ENCODE results near the gene HIVEP3.

HIVEP3 gene

DNA sequence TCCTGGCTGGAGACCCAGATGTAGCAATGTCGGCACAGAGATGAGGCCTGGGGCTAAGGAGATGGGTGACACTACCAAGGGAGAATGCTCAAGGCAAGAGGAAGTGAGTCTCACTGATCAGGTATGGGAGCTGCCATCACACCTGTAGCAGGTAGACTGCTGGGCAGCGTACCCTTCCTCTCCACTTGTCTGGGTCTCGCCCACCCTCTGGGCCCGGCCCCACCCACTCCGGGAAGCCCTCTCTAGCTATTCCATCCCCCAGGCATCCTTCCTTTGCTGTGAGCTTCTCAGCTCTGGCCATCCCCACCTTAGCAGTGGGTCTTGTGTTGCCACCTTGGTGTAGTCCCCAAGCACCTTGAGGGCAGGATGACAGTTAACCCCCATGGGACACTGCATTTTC, 346.5 kb downstream of the HIVEP3 start:
- Histone ChIP-seq H3K4me3 (no peak overlapping the region), H3K9me3 (ENCODE audit: low read depth, low read length) (no peaks in the 10 kb centered on the region), H3K9ac (ENCODE audit: insufficient read length) (no peak overlapping the region), H3K36me3 (ENCODE audit: insufficient read depth, low read length) (no peaks in the 10 kb centered on the region), H3K27ac (no peak overlapping the region)
- TF ChIP-seq EZH2 (IDR thresholded peaks at IDR 0.05) (no peak), POLR2AphosphoS5 (IDR thresholded peaks at IDR 0.05; ENCODE audit: borderline replicate concordance, low read depth, low read length) (no peak), FOXP2 (optimal IDR thresholded peaks at IDR 0.05; ENCODE audit: control extremely low read depth, extremely low read length, insufficient read depth) (no peak)
- DNase-seq (ENCODE audit: low read depth, low spot score), result no peak

- Histone ChIP-seq H3K9ac (ENCODE audit: insufficient read length) (no peak overlapping the region), H3K36me3 (ENCODE audit: insufficient read depth, low read length) (no peaks in the 10 kb centered on the region), H3K27ac (no peak overlapping the region), H3K9me3 (ENCODE audit: low read depth, low read length) (no peaks in the 10 kb centered on the region), H3K4me3 (no peak overlapping the region)
- no peak for DNase-seq (ENCODE audit: low read depth, low spot score)
- no peak for TF ChIP-seq POLR2AphosphoS5 (IDR thresholded peaks at IDR 0.05; ENCODE audit: borderline replicate concordance, low read depth, low read length)
- TF ChIP-seq FOXP2 (optimal IDR thresholded peaks at IDR 0.05; ENCODE audit: control extremely low read depth, extremely low read length, insufficient read depth), result no peak
- no peak for TF ChIP-seq EZH2 (IDR thresholded peaks at IDR 0.05)
Measured at GRCh38 chr1:41571041-41571440, 347.7 kb downstream of the HIVEP3 start.

DNA sequence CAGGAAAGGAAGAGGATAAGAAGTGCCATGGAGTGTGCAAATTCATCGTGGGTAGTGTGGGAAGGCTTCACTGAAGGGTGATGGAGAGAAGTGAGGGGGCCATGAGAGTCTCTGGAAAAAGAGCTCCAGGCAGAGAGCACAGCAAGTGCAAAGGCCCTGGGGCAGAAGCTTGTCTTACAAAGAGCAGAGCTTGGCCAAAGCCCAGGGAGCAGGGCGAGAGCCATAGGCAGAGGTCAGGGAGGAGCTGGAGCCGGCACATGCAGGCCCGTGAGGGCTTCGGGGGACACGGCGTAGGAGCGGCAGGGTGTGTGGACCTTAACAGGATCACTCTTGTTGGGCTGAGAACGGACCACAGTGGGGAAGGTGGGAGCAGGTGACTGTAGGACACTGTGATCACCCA, 350.5 kb downstream of the HIVEP3 start:
- Histone ChIP-seq H3K36me3 (ENCODE audit: insufficient read depth, low read length) (no peaks in the 10 kb centered on the region), H3K9me3 (ENCODE audit: low read depth, low read length) (no peaks in the 10 kb centered on the region), H3K9ac (ENCODE audit: insufficient read length) (no peak overlapping the region), H3K27ac (no peak overlapping the region), H3K4me3 (no peak overlapping the region)
- DNase-seq (ENCODE audit: low read depth, low spot score), result no peak
- TF ChIP-seq POLR2AphosphoS5 (IDR thresholded peaks at IDR 0.05; ENCODE audit: borderline replicate concordance, low read depth, low read length) (no peak), EZH2 (IDR thresholded peaks at IDR 0.05) (no peak), FOXP2 (optimal IDR thresholded peaks at IDR 0.05; ENCODE audit: control extremely low read depth, extremely low read length, insufficient read depth) (no peak)

DNA sequence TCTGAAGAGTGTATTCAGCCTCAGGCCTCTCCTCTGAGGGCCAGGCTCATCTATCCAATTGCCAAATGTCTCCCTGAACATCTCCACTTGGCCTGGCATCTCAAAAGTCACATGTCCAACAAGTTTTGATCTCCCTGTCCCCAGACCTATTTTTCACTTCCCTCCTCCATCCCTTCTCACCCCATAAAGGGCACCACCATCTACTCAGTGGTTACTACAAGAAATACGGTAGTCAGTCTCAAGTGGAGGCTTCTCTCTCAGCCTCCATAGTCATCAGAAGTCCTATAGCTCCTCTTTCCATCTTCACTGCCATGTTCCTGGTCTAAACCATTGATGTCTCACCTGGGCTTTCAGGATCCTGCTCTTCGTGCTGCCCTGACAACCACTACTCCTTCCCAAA, 351.8 kb downstream of the HIVEP3 start:
- TF ChIP-seq POLR2AphosphoS5 (IDR thresholded peaks at IDR 0.05; ENCODE audit: borderline replicate concordance, low read depth, low read length) (no peak), FOXP2 (optimal IDR thresholded peaks at IDR 0.05; ENCODE audit: control extremely low read depth, extremely low read length, insufficient read depth) (no peak), EZH2 (IDR thresholded peaks at IDR 0.05) (no peak)
- no peak for DNase-seq (ENCODE audit: low read depth, low spot score)

DNA sequence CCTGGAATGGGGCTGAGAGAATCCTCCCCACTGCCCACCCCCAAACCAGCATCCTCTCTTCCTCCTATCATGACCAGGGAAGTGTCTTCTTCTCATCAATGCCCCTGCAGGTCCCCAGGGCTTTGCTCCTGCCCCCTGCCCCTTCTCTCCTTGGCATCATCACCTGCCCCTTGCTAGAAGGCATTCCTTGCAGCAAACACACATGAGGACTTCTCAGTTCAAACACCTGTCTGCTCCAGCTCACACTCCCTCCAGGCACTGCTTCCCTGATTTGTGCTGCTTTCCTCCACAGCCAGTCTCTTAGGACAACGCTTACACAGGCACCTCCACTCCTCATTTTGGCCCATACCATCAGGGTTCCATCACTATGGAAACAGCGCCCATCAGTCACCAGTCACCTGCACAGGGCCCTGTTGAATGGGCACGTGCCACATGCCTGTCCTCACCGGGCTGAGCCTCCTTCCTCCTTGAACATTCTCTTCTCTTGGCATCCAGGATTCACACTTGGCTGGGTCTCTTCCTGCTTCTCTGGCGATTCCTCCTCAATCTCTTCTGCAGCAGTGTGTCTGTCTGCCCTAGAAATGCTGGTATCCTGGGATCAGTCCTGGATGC, 352.3 kb downstream of the HIVEP3 start:
- no peak for TF ChIP-seq POLR2AphosphoS5 (IDR thresholded peaks at IDR 0.05; ENCODE audit: borderline replicate concordance, low read depth, low read length)
- no peak for TF ChIP-seq FOXP2 (optimal IDR thresholded peaks at IDR 0.05; ENCODE audit: control extremely low read depth, extremely low read length, insufficient read depth)
- no peak for TF ChIP-seq EZH2 (IDR thresholded peaks at IDR 0.05)
- Histone ChIP-seq H3K4me3 (no peak overlapping the region), H3K9ac (ENCODE audit: insufficient read length) (no peak overlapping the region), H3K27ac (no peak overlapping the region), H3K9me3 (ENCODE audit: low read depth, low read length) (no peaks in the 10 kb centered on the region), H3K36me3 (ENCODE audit: insufficient read depth, low read length) (no peaks in the 10 kb centered on the region)
- no peak for DNase-seq (ENCODE audit: low read depth, low spot score)

More for the DNA sequence above, 351.8 kb downstream of the HIVEP3 start:
- Histone ChIP-seq H3K4me3 (no peak overlapping the region), H3K9me3 (ENCODE audit: low read depth, low read length) (no peaks in the 10 kb centered on the region), H3K9ac (ENCODE audit: insufficient read length) (no peak overlapping the region), H3K27ac (no peak overlapping the region), H3K36me3 (ENCODE audit: insufficient read depth, low read length) (no peaks in the 10 kb centered on the region)

GRCh38 chr1:41564741-41565475, 353.8 kb downstream of the HIVEP3 start:
- no peak for TF ChIP-seq POLR2AphosphoS5 (IDR thresholded peaks at IDR 0.05; ENCODE audit: borderline replicate concordance, low read depth, low read length)
- TF ChIP-seq FOXP2 (optimal IDR thresholded peaks at IDR 0.05; ENCODE audit: control extremely low read depth, extremely low read length, insufficient read depth), result no peak
- no peak for TF ChIP-seq EZH2 (IDR thresholded peaks at IDR 0.05)
- no peaks in the 10 kb centered on the region for H3K36me3 ChIP-seq (ENCODE audit: insufficient read depth, low read length)
- DNase-seq (ENCODE audit: low read depth, low spot score), result no peak
- H3K4me3 ChIP-seq, result no peak overlapping the region
- no peak overlapping the region for H3K27ac ChIP-seq
- H3K9ac ChIP-seq (ENCODE audit: insufficient read length), result no peak overlapping the region
- H3K9me3 ChIP-seq (ENCODE audit: low read depth, low read length), result no peaks in the 10 kb centered on the region

GRCh38 chr1:41562328-41562727, 356.4 kb downstream of the HIVEP3 start:
- Histone ChIP-seq H3K36me3 (ENCODE audit: insufficient read depth, low read length) (no peaks in the 10 kb centered on the region), H3K27ac (no peak overlapping the region), H3K9me3 (ENCODE audit: low read depth, low read length) (no peaks in the 10 kb centered on the region), H3K9ac (ENCODE audit: insufficient read length) (no peak overlapping the region), H3K4me3 (no peak overlapping the region)
- TF ChIP-seq EZH2 (IDR thresholded peaks at IDR 0.05) (no peak), POLR2AphosphoS5 (IDR thresholded peaks at IDR 0.05; ENCODE audit: borderline replicate concordance, low read depth, low read length) (no peak), FOXP2 (optimal IDR thresholded peaks at IDR 0.05; ENCODE audit: control extremely low read depth, extremely low read length, insufficient read depth) (no peak)
- DNase-seq (ENCODE audit: low read depth, low spot score), result no peak

GRCh38 chr1:41560931-41561330, 357.8 kb downstream of the HIVEP3 start:
- DNase-seq (ENCODE audit: low read depth, low spot score), result no peak
- TF ChIP-seq EZH2 (IDR thresholded peaks at IDR 0.05) (no peak), POLR2AphosphoS5 (IDR thresholded peaks at IDR 0.05; ENCODE audit: borderline replicate concordance, low read depth, low read length) (no peak), FOXP2 (optimal IDR thresholded peaks at IDR 0.05; ENCODE audit: control extremely low read depth, extremely low read length, insufficient read depth) (no peak)
- H3K4me3 ChIP-seq, result no peak overlapping the region
- no peaks in the 10 kb centered on the region for H3K36me3 ChIP-seq (ENCODE audit: insufficient read depth, low read length)
- no peaks in the 10 kb centered on the region for H3K9me3 ChIP-seq (ENCODE audit: low read depth, low read length)
- no peak overlapping the region for H3K9ac ChIP-seq (ENCODE audit: insufficient read length)
- H3K27ac ChIP-seq, result no peak overlapping the region
